Measurements from ENCODE around the gene OMA1.

The OMA1 gene

DNA sequence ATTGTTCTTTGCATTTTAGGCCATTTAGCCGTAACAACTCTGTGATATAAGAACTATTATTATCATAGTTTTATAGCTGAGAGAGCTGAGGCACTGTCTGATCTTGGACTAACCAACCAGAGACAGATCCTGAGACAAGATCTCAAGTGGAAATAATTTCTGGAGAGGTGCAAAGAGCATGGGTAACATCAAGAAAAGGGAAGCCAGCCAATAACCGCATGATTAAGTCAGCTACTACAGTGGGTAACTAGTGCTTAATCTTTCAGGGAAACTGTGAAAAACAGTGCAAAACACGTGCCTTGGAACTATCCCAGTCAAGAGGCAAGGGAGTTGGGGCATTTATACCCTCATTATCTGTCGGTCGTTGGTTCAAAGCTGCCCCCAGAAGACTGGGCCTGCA is 105.8 kb downstream of the OMA1 start:
- Histone ChIP-seq H3K9me3 (ENCODE audit: insufficient read depth, low read depth, low read length) (no peaks in the 10 kb centered on the region), H3K27ac (ENCODE audit: low read depth, low read length) (no peak overlapping the region), H3K4me3 (ENCODE audit: low read length) (no peak overlapping the region), H3K4me1 (ENCODE audit: insufficient read depth, low read length) (0 out of 2 replicates have a peak, but pooled peaks cover 5% of the 10 kb centered on the region), H3K27me3 (ENCODE audit: insufficient read depth, low read length) (no peaks in the 10 kb centered on the region), H3K9ac (ENCODE audit: low read depth, low read length) (no peak overlapping the region), H3K36me3 (ENCODE audit: insufficient read depth, low read length) (no peaks in the 10 kb centered on the region)
- 91% methylated on average over 4 of the region's 5 CpGs for WGBS

DNA sequence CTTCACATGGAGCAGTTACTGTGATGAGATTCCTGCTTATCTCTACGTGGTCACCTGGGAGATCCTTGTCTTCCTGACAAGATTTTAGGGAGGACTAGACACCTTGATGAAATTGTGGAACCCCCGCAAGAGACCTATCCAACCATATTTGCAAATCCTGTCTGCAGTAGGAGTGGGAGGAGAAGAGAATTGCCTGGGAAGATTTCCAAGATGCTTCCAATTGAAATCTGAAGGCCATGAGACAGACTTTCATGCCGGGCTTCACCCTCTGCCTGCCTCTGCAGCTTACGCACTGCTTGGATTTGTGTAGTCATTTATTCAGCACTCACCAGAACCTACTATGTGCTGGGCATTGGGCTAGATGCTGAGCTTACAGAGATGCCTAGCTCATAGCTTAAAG is 106.6 kb downstream of the OMA1 start:
- WGBS: 98% methylated on average over 4 of the region's 4 CpGs
- H3K27ac ChIP-seq (ENCODE audit: low read depth, low read length): no peak overlapping the region

DNA sequence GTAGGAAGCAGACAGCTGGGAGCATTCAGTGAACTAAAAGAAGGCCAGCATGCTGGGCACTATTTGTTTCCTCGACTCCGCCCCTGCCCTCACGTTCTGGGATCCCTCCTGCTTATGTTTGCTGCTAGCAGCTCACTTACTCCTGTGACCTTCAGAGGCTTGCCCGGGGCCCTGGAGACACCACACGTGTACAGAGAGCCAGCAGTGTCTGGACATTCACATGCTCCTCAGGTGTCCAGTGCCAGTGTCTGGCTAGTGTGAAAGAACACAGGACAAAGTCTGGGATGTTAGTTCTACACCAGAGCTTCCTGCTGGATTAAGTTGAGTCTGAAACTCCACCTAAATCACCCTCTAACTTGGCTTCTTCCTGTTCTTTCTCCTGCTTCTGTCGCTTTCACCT is 108.1 kb downstream of the OMA1 start:
- H3K27ac ChIP-seq (ENCODE audit: low read depth, low read length): no peak overlapping the region
- no peaks in the 10 kb centered on the region for H3K27me3 ChIP-seq (ENCODE audit: insufficient read depth, low read length)
- H3K4me1 ChIP-seq (ENCODE audit: insufficient read depth, low read length): 0 out of 2 replicates have a peak, but pooled peaks cover 5% of the 10 kb centered on the region
- WGBS: 78% methylated on average over 6 of the region's 6 CpGs
- no peak overlapping the region for H3K9ac ChIP-seq (ENCODE audit: low read depth, low read length)
- H3K9me3 ChIP-seq (ENCODE audit: insufficient read depth, low read depth, low read length): no peaks in the 10 kb centered on the region
- no peak overlapping the region for H3K4me3 ChIP-seq (ENCODE audit: low read length)
- H3K36me3 ChIP-seq (ENCODE audit: insufficient read depth, low read length): no peaks in the 10 kb centered on the region

More for the DNA sequence above, 106.6 kb downstream of the OMA1 start:
- Histone ChIP-seq H3K9ac (ENCODE audit: low read depth, low read length) (no peak overlapping the region), H3K9me3 (ENCODE audit: insufficient read depth, low read depth, low read length) (no peaks in the 10 kb centered on the region), H3K27me3 (ENCODE audit: insufficient read depth, low read length) (no peaks in the 10 kb centered on the region), H3K4me3 (ENCODE audit: low read length) (no peak overlapping the region), H3K4me1 (ENCODE audit: insufficient read depth, low read length) (0 out of 2 replicates have a peak, but pooled peaks cover 5% of the 10 kb centered on the region), H3K36me3 (ENCODE audit: insufficient read depth, low read length) (no peaks in the 10 kb centered on the region)

DNA sequence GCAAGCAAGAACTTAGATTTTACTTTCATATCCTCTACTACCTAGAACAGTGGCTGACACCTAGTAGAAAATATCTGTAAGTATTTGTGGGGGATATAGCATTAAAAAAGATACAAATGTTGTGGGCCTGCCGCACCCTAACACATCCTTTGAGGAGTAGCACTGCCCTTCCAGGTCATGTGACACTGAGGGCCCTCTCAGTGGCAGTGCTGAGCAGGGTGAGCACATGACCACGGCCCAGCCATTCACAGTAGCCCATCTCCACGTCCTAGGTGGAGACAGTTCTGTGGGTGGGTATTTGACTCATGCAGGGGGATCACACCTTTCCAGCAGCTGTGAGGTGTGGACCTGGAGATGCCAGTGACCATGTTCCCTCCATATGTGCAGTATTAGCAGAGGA is 108.9 kb downstream of the OMA1 start:
- Histone ChIP-seq H3K9ac (ENCODE audit: low read depth, low read length) (no peak overlapping the region), H3K27ac (ENCODE audit: low read depth, low read length) (no peak overlapping the region), H3K4me1 (ENCODE audit: insufficient read depth, low read length) (peaks cover 10% of the 10 kb centered on the region; the same call in 1 of the 2 replicates), H3K4me3 (ENCODE audit: low read length) (no peak overlapping the region), H3K9me3 (ENCODE audit: insufficient read depth, low read depth, low read length) (no peaks in the 10 kb centered on the region), H3K36me3 (ENCODE audit: insufficient read depth, low read length) (no peaks in the 10 kb centered on the region), H3K27me3 (ENCODE audit: insufficient read depth, low read length) (no peaks in the 10 kb centered on the region)
- 95% methylated on average over 3 of the region's 3 CpGs for WGBS

GRCh38 chr1:58436615-58437297 is 109.8 kb downstream of the OMA1 start:
- Histone ChIP-seq H3K4me3 (ENCODE audit: low read length) (no peak overlapping the region), H3K9ac (ENCODE audit: low read depth, low read length) (no peak overlapping the region), H3K27ac (ENCODE audit: low read depth, low read length) (no peak overlapping the region), H3K27me3 (ENCODE audit: insufficient read depth, low read length) (no peaks in the 10 kb centered on the region), H3K4me1 (ENCODE audit: insufficient read depth, low read length) (peaks cover 14% of the 10 kb centered on the region), H3K9me3 (ENCODE audit: insufficient read depth, low read depth, low read length) (no peaks in the 10 kb centered on the region), H3K36me3 (ENCODE audit: insufficient read depth, low read length) (no peaks in the 10 kb centered on the region)
- 90% methylated on average over 4 of the region's 5 CpGs for WGBS

- H3K27me3 ChIP-seq (ENCODE audit: insufficient read depth, low read length): no peaks in the 10 kb centered on the region
- no peaks in the 10 kb centered on the region for H3K36me3 ChIP-seq (ENCODE audit: insufficient read depth, low read length)
- no peak overlapping the region for H3K27ac ChIP-seq (ENCODE audit: low read depth, low read length)
- peaks cover 14% of the 10 kb centered on the region for H3K4me1 ChIP-seq (ENCODE audit: insufficient read depth, low read length)
- no peaks in the 10 kb centered on the region for H3K9me3 ChIP-seq (ENCODE audit: insufficient read depth, low read depth, low read length)
- H3K9ac ChIP-seq (ENCODE audit: low read depth, low read length): no peak overlapping the region
- H3K4me3 ChIP-seq (ENCODE audit: low read length): no peak overlapping the region
- 75% methylated on average over 4 of the region's 4 CpGs for WGBS
These were observed 111.2 kb downstream of the OMA1 start for GRCh38 chr1:58435376-58435775.

GRCh38 chr1:58434607-58435006 is 111.9 kb downstream of the OMA1 start:
- 90% methylated on average over 2 of the region's 2 CpGs for WGBS
- H3K27me3 ChIP-seq (ENCODE audit: insufficient read depth, low read length): no peaks in the 10 kb centered on the region
- H3K36me3 ChIP-seq (ENCODE audit: insufficient read depth, low read length): no peaks in the 10 kb centered on the region
- no peak overlapping the region for H3K4me3 ChIP-seq (ENCODE audit: low read length)
- no peak overlapping the region for H3K9ac ChIP-seq (ENCODE audit: low read depth, low read length)
- H3K9me3 ChIP-seq (ENCODE audit: insufficient read depth, low read depth, low read length): no peaks in the 10 kb centered on the region
- H3K27ac ChIP-seq (ENCODE audit: low read depth, low read length): no peak overlapping the region
- peaks cover 14% of the 10 kb centered on the region for H3K4me1 ChIP-seq (ENCODE audit: insufficient read depth, low read length)

DNA sequence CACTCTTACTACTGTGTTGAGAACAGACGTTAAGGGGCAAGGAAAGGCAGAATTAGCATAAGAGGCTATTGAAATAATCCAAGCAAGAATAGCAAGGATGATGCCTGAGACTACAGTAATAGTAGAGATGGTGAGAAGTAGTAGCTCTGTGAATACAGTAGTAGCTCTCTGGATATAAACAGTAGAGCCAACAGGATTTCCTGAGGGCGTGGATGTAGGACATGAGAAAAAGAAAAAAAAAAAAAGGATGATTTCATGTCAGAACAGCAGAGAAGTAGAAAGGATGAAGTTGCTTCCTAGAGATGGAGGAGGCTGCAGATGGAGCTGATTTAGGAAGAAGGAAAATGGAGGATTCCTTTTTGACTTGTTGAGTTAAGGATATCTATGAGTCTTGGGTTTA is 112.3 kb downstream of the OMA1 start:
- Histone ChIP-seq H3K4me3 (ENCODE audit: low read length) (no peak overlapping the region), H3K9ac (ENCODE audit: low read depth, low read length) (no peak overlapping the region), H3K27ac (ENCODE audit: low read depth, low read length) (no peak overlapping the region), H3K9me3 (ENCODE audit: insufficient read depth, low read depth, low read length) (no peaks in the 10 kb centered on the region), H3K27me3 (ENCODE audit: insufficient read depth, low read length) (no peaks in the 10 kb centered on the region), H3K4me1 (ENCODE audit: insufficient read depth, low read length) (peaks cover 14% of the 10 kb centered on the region), H3K36me3 (ENCODE audit: insufficient read depth, low read length) (no peaks in the 10 kb centered on the region)
- WGBS: 78% methylated on average over 2 of the region's 2 CpGs

DNA sequence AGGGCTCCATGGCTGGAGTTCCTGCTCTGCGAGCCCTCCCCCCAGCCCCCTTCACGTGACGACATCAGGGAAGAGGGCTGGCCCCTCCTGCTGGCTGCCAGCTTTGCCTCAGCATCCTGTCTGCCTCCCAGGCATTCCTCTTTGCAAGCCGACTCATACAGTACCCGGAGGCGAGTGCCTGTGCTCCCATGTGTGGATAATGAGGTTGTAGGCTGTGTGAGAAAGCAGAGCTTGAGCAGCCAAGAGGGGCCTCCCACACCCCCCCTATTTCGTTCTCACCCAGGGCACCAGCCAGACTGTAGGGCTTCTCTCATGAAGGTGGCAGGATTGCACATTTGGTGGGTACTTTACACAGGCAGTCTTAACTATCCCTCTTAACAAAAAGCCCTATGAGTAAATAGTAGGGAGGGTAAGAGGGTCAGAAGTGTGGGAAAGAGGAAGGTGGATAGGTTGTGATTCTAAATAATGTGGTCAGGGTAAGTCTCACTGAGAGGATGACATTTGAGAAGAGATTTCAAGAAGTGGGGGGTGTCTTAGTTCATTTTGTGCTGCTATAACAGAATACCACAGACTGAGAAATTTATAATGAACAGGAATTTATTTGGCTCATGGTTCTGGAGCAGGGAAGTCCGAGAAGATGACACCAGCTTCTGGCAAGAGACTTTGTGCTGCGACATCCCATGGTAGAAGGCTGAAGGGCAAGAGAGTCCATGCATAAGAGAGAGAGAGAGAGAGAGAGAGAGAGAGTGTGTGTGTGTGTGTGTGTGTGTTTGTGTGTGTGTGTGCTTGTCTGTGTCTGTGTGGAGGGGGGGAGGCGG is 113.5 kb downstream of the OMA1 start:
- H3K27ac ChIP-seq (ENCODE audit: low read depth, low read length): no peak overlapping the region
- no peaks in the 10 kb centered on the region for H3K27me3 ChIP-seq (ENCODE audit: insufficient read depth, low read length)
- H3K4me3 ChIP-seq (ENCODE audit: low read length): no peak overlapping the region
- no peak overlapping the region; the same call in 1 of the 2 replicates for H3K9ac ChIP-seq (ENCODE audit: low read depth, low read length)
- H3K36me3 ChIP-seq (ENCODE audit: insufficient read depth, low read length): no peaks in the 10 kb centered on the region
- 30% methylated on average over 5 of the region's 10 CpGs for whole genome bisulfite sequencing
- no peaks in the 10 kb centered on the region for H3K9me3 ChIP-seq (ENCODE audit: insufficient read depth, low read depth, low read length)
- H3K4me1 ChIP-seq (ENCODE audit: insufficient read depth, low read length): peaks cover 9% of the 10 kb centered on the region

DNA sequence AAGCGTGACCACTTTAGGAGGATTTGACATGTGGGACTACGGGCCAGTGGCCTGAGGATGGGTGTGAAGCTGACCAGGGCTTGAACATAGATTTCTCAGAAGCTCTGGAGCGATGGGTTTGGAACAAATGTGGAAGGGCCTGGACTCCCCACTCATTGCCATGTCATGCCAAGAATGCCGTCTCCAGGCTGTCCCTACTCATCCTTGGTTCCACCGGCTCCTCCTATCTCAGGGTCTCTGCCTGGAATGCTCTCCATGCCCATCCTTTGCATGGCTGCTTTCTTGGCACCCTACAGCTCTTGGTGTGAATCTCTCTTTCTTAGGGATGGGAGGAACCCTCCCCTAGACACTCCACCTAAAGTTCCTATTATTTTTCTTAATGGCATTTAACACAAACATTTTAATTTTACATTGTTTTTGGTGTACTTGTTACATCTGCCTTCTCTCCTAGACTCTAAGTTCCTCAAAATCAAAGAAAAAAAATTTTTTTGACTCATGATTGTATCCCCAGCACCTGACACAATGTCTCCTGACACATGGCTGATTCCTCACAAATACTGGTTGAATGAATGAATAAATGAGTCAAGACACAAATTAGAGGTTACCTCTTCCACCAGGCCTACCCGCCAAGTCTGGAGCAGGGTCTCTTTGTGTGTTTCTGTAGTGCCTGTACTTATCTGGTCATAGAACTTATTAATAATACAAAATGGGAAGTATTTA is 114.5 kb downstream of the OMA1 start:
- 88% methylated on average over 5 of the region's 6 CpGs for WGBS
- H3K9me3 ChIP-seq (ENCODE audit: insufficient read depth, low read depth, low read length): no peaks in the 10 kb centered on the region

More for the DNA sequence above, 114.5 kb downstream of the OMA1 start:
- H3K9ac ChIP-seq (ENCODE audit: low read depth, low read length): no peak overlapping the region
- H3K4me1 ChIP-seq (ENCODE audit: insufficient read depth, low read length): peaks cover 9% of the 10 kb centered on the region
- H3K27me3 ChIP-seq (ENCODE audit: insufficient read depth, low read length): no peaks in the 10 kb centered on the region
- H3K27ac ChIP-seq (ENCODE audit: low read depth, low read length): no peak overlapping the region
- no peaks in the 10 kb centered on the region for H3K36me3 ChIP-seq (ENCODE audit: insufficient read depth, low read length)
- H3K4me3 ChIP-seq (ENCODE audit: low read length): no peak overlapping the region

Measured in HUES64 (cell line).